OCI-LY7 (cell line): ENCODE measurements around the gene TMEM238L.

Source experiments
- CTCF ChIP-seq: fragments of 200-600 bp; sonication (generic); conservative IDR thresholded peaks from 2 replicates; pipeline ENCODE4 v1.5.1; 2014; ENCODE audit warnings: mild to moderate bottlenecking, antibody characterized with exemption, low read length, moderate library complexity, mixed read lengths
- EZH2phosphoT487 ChIP-seq: fragments of 200-600 bp; sonication (generic); IDR thresholded peaks from 2 replicates; pipeline ENCODE4 v1.6.1; 2018; ENCODE audit warnings: low read depth, borderline replicate concordance, mild to moderate bottlenecking, mixed run types, antibody characterized with exemption, low read length, moderate library complexity, mixed read lengths

GRCh38 chr17:10790491-10791401, 13.2 kb downstream of the TMEM238L start:
- no peak for TF ChIP-seq CTCF
- TF ChIP-seq EZH2phosphoT487: no peak
